HG03378 (cell line): Measurements from ENCODE around the gene HNRNPC.
"Not testable (repeated sequence)": the region's sequence is repeated elsewhere in the genome, so short reads cannot be mapped to it uniquely, and the experiment has no call there.

ENCODE experiments used
- ATAC-seq: cut with Tn5 transposase; IDR thresholded peaks from one replicate; pipeline ENCODE4 v1.9.1; 2021; ENCODE audit warnings: mild to moderate bottlenecking, moderate library complexity; ENCODE audit not compliant: unreplicated experiment

HNRNPC gene

DNA sequence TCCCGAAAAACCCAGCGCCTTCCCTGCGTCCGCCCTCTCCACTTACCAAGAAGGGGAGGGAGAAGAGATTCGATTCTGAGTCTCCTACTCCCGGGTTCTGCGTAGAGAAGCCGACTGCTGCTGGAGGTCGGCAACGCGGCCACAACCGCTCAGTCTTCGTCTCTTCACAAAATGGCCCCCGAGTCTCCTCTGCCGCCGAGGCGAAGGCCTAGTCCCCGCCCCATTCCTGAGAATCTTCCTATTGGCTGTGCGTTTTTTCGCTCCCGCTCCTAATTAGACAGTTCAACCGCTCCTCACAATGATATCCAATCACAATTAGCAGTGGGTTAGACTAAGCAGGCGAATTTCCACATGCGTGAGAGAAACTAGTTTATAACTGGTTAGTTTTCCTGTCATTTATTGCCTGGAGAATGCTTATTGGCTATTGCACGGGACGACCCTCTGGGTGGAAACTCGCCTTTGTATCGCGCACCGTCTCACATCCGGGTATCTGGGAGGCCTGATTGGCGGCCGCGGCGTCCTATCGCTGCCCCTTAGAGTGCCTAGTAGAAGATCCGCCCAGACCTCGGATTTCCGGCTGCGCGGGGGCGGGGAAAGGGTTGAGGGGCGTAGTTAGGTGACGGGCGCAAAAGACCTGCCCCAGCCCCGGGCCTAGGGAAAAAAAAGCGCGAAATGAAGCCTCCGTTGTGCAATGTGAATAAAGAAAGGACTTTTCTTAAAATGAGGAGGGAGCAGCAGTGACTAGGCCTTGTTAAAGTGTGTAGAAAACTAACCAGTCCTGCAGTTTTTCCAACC, at the start of gene HNRNPC:
TSS of gene HNRNPC (minus strand) at position 191 of the 795 bp plus-strand sequence. CDS start 35,249 bp downstream, outside the sequence.
- peak; percentile 91 for ATAC-seq

- no peak for ATAC-seq
Measured at GRCh38 chr14:21317398-21317797, 48.2 kb upstream of the HNRNPC start.

- no peak for ATAC-seq
Measured at GRCh38 chr14:21313512-21313911, 44.3 kb upstream of the HNRNPC start.

DNA sequence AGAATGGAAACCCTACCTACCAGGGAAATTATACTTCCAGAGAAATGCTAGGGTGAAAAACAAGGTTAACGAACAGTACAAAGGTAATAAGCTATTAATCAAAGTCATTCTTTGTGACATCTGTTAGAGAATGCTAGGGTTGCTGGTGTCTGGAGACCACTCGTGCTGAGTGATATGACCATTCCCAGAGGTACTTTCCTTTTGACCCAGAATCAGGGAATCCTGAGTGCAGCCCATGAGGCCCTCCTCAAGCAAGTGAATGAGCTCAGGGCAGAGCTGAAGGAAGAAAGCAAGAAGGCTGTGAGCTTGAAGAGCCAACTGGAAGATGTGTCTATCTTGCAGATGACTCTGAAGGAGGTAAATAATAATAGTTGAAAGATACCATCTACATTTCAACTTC, 42.4 kb upstream of the HNRNPC start:
- no peak for ATAC-seq

DNA sequence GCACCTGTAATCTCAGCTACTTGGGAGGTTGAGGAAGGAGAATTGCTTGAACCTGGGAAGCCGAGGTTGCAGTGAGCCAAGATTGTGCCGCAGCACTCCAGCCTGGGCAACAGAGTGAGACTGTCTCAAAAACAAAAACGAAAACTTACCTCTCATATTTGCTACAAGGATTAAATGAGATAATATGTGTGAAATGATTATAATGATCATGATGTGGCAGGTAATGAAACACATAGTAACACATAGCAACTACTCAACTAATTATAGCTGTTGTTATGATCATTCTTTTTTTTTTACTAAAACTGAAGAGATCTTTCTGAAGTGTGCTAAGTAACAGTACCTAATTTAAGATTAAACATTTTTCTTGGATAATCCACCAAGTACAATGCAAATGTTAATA, 40.7 kb upstream of the HNRNPC start:
- ATAC-seq = no peak

DNA sequence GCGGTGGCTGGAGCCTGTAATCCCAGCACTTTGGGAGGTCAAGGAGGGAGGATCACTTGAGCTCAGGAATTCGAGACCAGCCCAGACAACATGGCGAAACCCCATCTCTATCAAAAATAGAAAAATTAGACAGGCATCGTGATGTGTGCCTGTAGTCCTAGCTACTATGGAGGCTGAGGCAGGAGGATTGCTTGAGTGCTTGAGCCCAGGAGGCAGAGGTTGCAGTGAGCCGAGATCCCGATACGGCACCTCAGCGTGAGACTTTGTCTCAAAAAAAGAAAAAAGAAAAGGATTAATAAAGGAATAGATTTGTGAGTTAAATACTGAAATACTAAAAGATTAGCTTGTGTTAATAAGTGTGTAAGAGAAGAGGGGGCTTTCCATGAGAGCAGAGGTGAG, 40.0 kb upstream of the HNRNPC start:
- ATAC-seq = no peak

GRCh38 chr14:21308479-21309237, 39.4 kb upstream of the HNRNPC start:
- peak; percentile 87 for ATAC-seq

DNA sequence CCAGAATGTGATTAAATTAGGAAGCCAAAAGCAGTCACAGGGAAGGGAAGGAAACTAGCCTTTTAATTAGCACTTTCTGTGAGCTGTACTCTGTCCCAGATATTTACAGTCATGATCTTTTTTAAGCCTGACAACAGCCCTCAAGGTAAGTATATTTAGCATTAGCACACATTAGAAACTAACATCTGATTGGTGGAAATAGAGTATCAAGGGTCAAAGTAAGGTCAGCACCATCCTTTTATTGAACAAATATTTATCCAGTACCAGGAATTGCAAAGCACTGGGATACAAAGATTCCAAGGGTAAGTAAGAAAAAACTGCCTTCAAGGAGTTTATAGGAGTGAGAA, 38.9 kb upstream of the HNRNPC start:
- ATAC-seq = peak; percentile 39

DNA sequence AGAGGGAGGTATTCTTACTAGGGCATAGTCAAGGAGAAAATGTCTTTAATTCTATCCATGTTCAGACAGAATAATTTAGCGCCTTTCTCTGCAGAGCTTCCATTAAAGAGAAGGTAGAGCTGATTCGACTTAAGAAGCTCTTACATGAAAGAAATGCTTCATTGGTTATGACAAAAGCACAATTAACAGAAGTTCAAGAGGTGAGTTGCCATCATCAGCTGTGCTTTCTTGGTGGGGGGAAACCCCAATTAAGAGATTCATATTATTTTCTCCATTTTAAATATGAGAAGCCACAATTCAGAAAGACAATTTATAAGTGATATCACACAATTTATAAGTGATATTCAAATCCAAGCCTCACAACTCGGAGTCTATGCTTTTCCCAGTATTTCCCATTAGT, 38.4 kb upstream of the HNRNPC start:
- ATAC-seq = no peak

- not testable (repeated sequence) for ATAC-seq
Measured at GRCh38 chr14:21302836-21303140, 33.5 kb upstream of the HNRNPC start.

DNA sequence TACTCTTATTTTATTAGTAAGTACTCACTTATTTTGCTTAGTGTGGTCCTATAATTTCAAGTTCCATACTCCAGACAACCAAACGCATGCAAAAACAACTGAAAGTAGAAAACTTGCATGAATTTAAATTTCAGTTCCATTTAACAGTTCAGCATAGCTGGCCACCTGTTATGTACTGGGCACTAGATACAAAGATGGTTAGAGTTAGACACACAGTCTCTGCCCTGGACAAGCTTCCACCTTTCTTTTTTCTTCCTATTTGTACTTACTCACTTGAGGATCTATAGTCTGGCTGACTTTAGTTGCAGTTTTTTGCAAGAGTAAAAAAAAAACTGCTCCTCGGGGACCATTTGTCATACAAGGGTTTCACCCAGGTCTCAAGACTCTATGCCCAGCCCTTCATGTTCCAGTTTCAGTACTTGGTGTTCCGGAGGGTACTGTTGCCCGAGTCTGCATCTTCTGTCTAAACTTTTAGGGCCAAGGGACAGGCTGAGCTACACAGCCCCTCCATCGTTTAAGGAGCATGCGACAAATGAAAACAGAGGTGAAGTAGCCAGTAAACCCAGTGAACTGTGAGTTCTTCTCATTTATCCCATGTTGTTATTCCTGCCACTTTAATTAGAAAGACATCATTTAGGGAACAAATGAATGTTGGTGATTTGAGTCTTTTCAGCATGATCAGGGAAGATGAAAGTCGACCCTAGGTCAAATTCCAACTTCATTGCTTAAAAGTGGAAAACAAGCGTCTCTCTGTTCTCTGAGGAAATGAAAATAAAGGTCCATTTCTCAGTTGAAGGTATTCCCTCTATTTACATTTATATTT, 33.0 kb upstream of the HNRNPC start:
- no peak for ATAC-seq

DNA sequence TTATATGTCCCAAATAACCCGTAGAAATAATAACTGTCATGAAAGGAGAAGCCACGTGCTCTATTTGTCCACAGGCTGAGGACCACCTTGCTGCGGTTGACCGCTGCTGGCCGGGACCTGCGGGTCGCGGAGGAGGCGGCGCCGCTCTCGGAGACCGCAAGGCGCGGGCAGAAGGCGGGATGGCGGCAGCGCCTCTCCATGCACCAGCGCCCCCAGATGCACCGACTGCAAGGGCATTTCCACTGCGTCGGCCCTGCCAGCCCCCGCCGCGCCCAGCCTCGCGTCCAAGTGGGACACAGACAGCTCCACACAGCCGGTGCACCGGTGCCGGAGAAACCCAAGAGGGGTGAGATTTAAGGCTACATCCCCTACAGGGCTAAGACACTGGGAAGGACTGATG, 31.6 kb upstream of the HNRNPC start:
- ATAC-seq = no peak

- no peak for ATAC-seq
Measured at GRCh38 chr14:21299562-21300130, 30.4 kb upstream of the HNRNPC start.

GRCh38 chr14:21298358-21298757, 29.1 kb upstream of the HNRNPC start:
- no peak for ATAC-seq

GRCh38 chr14:21294026-21294425, 24.8 kb upstream of the HNRNPC start:
- ATAC-seq = not testable (repeated sequence)

GRCh38 chr14:21287168-21287567, 17.9 kb upstream of the HNRNPC start:
- no peak for ATAC-seq

DNA sequence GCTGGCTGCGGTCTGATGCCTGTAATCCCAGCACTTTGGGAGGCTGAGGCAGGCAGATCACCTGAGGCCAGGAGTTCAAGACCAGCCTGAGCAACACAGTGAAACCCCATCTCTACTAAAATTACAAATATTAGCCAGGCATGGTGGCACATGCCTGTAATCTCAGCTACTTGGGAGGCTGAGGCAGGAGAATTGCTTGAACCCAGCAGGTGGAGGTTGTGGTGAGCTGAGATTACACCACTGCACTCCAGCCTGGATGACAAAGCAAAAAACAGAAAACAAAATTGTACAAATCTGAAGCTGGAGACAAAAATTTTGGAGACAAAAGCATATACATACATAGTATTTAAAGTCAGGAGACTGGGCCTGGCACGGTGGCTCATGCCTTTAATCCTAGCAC, 17.3 kb upstream of the HNRNPC start:
- not testable (repeated sequence) for ATAC-seq

- not testable (repeated sequence) for ATAC-seq
Measured at GRCh38 chr14:21281917-21282316, 12.7 kb upstream of the HNRNPC start.

DNA sequence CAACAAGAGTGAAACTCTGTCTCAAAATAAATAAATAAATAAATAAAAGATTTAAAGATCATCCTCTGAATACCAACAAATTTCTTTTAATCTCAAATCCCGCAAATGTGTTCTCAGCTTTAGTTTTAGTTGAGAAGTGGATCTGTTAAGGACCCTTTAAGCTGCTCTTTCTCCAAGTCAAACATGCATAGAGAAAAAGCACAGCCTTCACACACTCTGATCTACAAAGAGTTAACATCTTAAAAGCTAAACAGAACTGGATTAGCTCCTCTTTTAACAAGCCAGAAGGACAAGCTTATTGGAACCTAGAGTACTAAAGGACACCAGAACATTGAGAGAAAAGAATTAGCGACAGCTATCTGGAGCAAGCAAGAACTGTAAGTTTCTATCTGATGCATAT, 10.5 kb upstream of the HNRNPC start, which contains the start of gene RPGRIP1:
TSS of gene RPGRIP1 (plus strand) at position 301 of the 400 bp plus-strand sequence. CDS start 7,894 bp downstream, outside the sequence.
- ATAC-seq = no peak

DNA sequence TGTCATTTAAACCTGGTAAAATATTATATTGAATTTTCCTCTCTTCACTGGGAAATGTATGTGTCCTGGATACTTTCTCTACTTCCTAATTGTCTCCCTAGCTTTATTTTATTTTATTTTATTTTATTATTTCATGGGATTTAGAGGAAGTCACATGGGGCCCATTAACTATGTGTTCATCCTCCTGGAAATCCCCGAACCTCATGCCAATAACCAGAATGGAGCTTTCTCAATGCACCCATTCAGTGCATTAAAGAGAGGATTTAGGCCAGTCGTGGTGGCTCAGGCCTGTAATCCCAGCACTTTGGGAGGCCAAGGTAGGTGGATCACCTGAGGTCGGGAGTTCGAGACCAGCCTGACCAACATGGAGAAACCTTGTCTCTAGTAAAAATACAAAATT, 9.4 kb upstream of the HNRNPC start:
- no peak for ATAC-seq

DNA sequence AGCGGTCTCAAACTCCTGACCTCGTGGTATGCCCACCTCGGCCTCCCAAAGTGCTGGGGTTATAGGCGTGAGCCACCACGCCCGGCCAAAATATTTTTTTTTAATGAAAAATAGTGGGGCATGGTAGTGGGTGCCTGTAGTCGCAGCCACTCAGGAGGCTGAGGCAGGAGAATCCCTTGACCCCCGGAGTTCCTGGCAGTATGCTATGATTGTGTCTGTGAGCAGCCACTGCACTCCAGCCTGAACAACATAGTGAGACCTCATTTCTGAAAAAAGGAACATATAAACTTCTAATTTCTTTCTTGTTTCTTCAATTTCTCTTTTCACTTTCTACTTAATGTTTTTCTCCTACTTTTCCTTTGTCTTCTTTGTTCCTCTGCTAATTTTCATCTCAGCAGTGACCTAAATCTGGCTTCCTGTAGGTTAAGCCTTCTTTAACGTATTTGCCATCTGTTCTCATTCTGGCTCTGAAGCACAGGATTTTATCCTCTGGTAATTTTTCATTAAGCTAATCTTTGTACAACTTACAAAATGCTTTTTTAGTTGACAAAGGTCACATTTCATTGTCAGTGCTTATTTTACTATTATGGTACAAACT, 6.1 kb upstream of the HNRNPC start:
- no peak for ATAC-seq
